Measurements from ENCODE around the gene METAP1D.
"Not testable (repeated sequence)": the region's sequence is repeated elsewhere in the genome, so short reads cannot be mapped to it uniquely, and the experiment has no call there.

Gene METAP1D

DNA sequence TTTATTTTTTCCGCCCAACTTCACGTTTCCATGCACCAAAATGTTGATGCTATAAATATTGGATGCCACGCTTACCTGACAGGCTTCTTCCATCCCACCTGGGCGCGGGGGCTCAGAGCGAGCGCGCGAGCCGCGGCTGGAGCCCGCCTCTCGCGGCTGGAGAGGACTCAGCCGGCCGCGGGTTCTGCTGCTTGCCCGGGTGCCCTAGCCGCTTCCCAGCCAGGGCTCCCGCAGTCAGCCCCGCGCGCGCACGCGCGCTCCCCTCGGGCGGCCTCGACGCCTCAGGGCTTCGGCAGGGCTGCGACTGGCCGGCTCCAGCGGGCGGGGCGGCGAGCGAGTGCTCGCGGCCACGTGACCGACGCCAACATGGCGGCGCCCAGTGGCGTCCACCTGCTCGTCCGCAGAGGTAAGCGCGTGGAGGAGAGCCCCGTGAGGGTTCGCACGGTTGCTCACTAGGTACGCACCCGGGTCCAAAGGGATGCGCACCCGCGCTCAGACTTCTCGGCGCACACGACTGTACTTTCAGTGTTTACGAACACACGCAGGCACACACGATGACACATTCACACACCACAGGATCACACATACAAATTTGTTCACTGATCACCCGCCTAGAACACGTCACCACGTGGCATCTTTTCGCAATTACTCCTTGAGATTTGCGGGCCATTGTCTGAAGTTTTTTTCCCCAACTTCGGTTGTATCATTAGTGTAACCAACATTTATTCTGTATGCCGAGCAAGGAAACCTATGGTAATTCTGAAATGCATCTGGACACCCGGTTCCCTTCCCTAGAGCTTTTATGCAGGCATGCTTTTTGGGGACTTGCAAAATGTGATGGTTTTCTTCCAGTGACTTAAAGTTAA lies at the start of gene METAP1D:
Gene METAP1D (plus strand): TSS at position 350 of the 866 bp plus-strand sequence. CDS start 17 bp downstream, at position 367.
- FAIRE-seq: no peak
- peak; percentile 81 for DNase-seq (ENCODE audit: low spot score)

DNA sequence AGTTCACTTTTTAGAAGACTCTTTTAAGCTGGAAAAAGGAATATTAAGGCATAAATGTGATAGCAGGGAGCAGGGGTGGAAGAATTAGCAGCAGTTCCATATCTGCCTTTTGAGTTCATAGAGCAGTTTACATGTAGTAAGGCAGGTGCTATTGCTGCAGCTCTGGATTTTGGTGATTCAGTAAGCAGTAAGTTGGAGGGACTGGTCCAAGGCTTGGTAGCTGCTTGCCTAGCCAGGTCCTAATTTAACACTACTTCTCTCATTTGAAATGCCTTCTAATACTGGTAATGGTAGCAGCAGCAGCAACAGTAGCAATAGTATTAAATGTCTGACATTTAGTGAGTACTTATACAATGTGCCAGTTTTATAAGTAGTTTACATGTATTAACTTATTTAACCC lies 47.5 kb upstream of the METAP1D start:
- FAIRE-seq (no peak), DNase-seq (ENCODE audit: low spot score) (no peak)

DNA sequence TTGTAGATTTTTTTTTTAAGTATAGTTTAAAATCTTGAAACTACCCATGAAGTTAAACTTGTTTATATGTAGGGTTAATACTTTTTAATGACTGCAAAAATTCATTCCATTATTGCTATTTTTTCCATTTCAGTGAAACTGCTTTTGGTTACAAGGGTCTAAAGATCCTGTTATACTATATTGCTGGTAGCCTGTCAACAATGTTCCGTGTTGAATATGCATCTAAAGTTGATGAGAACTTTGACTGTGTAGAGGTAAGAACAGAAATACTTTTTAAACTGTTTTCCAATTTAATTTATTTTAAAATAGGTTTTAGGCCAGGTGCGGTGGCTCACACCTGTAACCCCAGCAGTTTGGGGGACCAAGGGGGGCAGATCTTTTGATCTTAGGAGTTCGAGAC lies 47.0 kb upstream of the METAP1D start:
- FAIRE-seq: no peak
- DNase-seq (ENCODE audit: low spot score): no peak

DNA sequence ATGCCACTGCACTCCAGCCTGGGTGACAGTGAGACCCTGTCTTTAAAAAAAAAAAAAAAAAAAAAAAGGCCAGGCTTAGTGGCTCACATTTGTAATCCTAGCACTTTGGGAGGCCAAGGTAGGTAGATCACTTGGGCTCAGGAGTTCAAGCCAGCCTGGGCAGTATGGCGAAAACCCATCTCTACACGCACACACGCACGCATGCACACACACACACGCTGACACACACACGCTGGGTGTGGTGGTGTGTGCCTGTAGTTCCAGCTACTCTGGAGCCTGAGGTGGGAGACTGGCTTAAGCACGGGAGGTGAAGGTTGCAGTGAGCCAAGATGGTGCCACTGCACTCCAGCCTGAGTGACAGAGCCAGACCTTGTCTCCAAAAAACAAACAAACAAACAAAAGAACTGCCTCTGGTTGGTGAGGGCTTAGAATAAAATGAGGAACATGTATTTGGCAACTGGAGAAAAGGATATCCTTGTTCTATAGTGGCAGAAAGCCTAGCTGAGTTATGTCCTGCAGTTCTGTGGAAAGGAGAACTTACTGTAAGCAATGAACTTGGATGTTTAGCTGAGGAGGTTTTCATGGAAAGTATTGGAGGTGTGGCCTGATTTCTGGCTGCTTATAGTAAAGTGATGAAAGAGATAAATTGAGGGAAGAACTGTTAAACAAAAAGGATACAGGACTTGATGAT lies 43.5 kb upstream of the METAP1D start:
- DNase-seq (ENCODE audit: low spot score) (no peak), FAIRE-seq (no peak)

DNA sequence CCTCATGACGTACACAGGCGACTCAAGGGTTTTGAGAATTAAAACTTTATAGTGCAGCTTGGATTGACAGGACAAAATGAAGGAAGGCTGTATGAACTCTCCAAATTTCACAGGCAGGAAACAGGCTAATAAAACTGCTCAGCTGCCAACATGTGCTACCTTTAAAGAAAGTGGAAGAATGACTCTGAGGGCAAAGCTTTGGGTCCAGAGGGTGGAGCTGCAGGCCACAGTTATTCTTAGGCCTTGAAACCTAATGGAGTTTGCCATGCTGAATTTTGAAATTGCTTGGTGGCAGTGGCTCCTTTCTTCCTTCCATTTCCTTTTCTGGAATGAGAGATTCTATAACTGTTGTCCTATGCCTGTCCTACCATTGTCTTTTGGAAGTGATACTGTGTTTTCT lies 42.7 kb upstream of the METAP1D start:
- FAIRE-seq (no peak), DNase-seq (ENCODE audit: low spot score) (no peak)

DNA sequence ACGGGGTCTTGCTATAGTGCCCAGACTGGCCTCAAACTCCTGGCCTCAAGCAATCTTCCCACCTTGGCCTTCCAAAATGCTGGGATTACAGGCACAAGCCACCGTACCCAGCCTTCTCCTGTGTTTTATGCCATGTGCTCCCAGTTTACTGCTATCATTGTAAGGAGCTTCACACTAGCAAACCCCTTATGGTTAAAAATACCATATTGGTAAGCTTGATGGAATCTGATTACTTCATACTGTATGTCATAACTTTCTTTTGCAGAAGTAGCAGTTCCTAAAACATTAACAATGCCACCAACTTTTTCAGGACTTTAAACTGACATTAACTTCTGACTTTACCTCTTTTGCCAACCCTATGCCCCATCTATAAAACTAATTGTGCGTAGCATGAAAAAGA lies 41.3 kb upstream of the METAP1D start:
- DNase-seq (ENCODE audit: low spot score): peak; percentile 34
- FAIRE-seq: no peak

DNA sequence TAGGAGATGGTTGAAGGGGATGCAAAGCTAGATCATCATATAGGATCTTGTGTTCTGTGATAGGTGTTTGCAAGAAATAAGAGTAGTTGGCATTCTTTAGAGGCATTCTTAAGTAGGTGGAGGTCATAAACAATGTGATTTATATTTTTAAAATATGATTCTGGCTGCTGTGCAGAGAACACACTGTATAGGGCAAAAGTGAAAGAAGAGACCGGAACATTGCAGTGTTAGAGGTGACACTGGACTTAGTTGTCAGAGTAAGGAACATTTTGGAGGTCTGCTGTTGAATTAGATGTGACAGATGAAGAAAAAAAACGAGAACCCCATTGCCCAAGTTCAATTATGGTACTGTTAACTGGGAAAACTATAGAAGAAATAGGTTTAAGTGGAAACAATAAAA lies 39.8 kb upstream of the METAP1D start:
- DNase-seq (ENCODE audit: low spot score): no peak
- no peak for FAIRE-seq

DNA sequence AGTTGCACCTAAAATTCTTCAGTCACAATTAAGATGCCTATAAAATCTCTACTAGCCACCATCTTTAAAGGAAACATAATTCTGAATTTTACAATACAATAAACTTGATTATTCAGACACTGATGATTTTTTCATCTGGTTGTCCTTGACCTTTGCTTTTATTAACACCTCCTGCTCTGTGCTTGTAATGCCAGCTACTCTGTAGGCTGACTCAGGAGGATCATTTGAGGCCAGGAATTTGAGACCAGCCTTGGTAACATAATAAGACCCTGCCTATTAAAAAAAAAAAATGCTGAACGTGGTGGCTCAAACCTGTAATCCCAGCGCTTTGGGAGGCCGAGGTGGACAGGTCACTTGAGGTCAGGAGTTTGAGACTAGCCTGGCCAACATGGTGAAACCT lies 39.2 kb upstream of the METAP1D start:
- no peak for DNase-seq (ENCODE audit: low spot score)
- no peak for FAIRE-seq

DNA sequence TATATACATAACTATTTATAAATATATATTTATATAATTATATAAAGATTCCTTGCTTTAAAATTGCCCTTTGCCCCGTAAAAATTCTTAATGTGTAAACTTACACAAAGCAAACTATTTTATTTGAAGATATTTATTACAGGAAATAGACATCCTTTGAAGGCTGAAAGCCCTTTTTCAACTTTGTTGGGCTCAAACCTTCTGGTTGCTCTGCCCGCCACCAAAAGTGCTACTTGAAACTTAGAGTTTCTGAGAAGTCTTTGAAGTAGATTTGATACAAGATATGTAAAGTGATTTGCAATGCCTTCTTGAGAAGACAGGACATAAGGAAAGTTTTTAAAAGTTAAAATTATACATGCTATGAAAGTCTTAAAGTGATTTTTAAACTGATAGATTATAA lies 36.6 kb upstream of the METAP1D start:
- DNase-seq (ENCODE audit: low spot score) (no peak), FAIRE-seq (no peak)

DNA sequence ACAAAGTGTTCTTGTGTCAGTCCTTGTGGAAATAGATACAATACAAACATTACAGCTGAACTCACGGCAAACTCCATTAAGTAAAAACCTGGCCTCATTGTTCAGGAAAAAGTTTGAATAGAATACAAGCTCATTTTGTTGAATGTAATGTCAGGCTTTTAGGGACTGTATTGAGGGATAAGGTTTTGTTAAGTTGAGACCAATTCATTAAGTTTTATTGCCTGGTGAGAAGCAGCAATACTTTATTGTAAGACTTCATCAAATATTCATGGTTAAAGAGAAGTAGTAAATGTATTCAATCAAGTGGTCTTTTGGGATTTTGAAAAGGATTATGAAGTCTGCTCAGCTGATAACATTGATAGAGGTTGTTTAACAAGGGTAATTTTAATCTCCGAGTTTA lies 35.4 kb upstream of the METAP1D start:
- no peak for FAIRE-seq
- DNase-seq (ENCODE audit: low spot score): no peak

DNA sequence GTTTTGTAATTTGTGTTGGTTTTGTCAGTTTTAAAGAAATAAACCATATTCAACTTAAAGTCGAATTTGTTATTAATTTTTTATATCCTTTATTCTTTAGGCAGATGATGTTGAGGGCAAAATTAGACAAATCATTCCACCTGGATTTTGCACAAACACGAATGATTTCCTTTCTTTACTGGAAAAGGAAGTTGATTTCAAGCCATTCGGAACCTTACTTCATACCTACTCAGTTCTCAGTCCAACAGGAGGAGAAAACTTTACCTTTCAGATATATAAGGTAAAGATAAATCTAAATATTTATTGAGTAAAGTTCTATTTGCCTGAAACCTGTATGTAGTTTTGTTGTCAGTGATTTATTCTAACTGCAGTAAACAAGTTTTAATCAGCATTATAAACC lies 34.5 kb upstream of the METAP1D start:
- no peak for DNase-seq (ENCODE audit: low spot score)
- FAIRE-seq: no peak

DNA sequence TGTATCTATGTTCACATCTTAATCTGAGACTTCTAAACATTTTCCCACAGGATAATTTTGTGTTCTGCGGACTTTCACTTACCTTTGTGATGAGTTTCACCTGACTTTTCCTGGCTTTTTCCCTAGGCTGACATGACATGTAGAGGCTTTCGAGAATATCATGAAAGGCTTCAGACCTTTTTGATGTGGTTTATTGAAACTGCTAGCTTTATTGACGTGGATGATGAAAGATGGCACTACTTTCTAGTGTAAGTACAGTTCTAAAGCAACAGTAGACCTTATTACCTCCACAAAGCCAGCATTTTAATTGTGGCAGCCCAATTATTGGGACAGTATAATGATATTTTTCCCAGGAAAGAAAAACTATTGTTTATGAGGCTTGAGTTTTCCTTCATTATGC lies 34.1 kb upstream of the METAP1D start:
- FAIRE-seq: no peak

DNA sequence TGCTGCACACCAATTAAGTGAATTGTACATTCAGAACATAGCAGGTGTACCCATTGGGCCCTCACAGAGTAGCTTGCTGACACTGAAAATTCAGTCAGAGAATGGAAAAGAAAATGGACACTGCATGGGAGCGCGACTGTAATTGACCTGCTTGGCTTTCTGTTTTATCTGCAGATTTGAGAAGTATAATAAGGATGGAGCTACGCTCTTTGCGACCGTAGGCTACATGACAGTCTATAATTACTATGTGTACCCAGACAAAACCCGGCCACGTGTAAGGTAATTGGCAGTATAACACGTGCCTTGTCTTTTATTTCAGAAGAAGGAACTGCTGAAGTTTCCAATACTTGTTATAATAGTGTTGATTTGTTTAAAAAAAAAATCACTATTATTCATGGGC lies 33.5 kb upstream of the METAP1D start:
- no peak for DNase-seq (ENCODE audit: low spot score)
- no peak for FAIRE-seq

More for the DNA sequence above, 34.1 kb upstream of the METAP1D start:
- DNase-seq (ENCODE audit: low spot score): no peak

DNA sequence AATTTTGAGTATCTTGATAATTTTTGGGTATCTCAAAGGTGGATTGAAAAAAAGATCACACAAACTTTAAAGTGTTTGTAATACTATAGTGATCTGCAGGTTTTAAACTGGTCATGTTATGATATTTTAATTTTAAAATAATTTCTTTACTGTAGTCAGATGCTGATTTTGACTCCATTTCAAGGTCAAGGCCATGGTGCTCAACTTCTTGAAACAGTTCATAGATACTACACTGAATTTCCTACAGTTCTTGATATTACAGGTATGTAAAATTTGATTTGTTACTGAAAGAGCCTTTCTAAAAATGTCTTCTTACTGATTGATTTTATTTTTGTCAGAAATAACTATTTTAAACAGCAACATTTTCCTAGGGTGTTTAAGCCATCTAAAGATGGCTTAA lies 33.1 kb upstream of the METAP1D start:
- DNase-seq (ENCODE audit: low spot score) (no peak), FAIRE-seq (no peak)

DNA sequence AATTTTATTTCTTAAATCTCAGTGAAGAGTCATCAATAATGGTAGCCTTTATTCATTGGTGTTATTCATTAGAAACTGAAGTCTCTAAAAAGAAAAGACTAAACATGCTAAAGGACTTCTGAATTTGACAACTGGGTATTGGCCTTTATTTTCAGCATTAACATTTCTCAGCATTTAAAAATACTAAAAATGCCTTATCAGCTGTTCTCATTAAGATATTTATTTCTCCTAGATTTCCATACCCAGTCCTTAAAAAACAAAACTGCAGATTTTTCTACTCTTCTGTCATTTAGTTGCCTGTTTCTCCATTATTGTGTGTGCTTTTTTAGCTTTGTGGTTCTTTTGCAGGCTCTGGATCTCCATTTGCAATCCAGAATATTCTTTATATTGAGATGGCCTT lies 31.2 kb upstream of the METAP1D start:
- no peak for FAIRE-seq

DNA sequence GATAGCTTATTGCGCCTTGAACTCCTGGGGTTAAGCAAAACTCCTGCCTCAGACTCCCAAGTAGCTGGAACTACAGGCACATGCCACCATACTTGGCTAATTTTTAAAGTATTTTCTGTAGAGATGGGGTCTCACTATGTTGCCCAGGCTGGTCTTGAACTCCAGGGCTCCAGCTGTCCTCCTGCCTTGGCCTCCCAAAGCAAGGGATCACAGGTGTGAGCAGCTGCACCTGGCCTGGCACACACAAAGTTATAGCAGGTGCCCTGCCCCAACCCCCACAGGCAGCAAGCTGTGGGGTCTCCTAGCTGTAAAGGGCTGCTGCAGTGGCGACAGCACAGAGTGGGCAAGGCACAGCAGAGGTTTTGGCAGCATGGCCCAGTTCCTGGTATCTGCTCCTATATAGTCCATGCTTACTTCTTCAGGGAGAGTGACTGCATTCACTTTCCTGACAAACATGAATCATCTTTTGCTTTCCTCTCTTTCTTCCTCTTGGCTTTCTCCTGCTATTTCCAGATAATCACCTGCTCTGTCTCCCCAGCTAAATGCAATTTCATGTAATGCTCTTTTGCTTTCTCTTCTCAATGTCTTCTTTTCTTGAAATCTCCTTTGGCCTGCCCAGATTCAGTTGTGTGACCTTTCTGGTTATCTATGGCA lies 27.3 kb upstream of the METAP1D start:
- FAIRE-seq (no peak), DNase-seq (ENCODE audit: low spot score) (no peak)

More for the DNA sequence above, 31.2 kb upstream of the METAP1D start:
- no peak for DNase-seq (ENCODE audit: low spot score)

DNA sequence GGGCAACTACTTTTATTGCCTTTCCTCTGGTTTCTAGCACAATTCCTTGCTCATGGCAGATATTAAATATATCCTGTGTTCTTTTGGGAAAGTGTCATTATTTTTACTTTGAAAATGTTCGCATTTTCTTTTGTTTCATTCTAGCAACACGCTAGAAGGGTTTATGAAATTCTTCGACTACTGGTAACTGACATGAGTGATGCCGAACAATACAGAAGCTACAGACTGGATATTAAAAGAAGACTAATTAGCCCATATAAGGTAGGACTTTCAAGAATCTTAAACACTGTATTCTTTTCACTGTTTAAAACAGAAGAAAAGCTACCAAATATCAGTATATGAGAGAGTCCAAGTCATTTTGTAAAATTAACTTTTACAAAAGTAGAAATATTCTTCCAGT lies 20.6 kb upstream of the METAP1D start:
- DNase-seq (ENCODE audit: low spot score) (no peak), FAIRE-seq (no peak)

DNA sequence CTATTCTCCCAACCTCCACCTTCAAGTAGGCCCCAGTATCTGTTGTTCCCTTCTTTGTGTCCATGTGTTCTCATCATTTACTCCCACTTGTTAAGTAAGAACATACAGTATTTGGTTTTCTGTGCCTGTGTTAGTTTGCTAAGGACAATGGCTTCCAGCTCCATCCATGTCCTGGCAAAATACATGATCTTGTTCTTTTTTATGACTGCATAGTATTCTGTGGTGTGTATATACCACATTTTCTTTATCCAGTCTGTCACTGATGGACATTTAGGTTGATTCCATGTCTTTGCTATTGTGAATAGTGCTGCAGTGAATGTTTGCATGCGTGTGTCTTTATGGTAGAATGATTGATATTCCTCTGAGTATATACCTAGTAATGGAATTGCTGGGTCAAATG lies 15.8 kb upstream of the METAP1D start:
- FAIRE-seq; DNase-seq (ENCODE audit: low spot score): not testable (repeated sequence)

DNA sequence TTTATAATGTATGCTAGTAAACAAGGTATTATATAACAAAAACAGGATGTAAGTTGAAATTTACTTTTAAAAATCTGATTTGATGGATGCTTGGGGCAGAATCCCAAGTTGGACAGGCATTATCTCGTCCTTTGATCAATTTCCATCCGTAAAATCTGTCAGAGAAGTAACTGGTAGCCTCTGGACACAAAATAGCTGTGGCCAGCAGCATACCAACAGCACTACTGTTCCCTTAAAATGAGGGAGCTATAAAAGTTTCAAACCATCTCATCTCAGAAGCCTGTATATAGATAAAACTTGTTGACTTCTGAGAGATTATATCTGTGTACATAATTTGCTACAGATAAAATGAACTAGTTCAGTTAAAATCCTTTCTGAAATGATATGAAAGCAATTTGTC lies 14.7 kb upstream of the METAP1D start:
- no peak for DNase-seq (ENCODE audit: low spot score)
- FAIRE-seq: no peak

DNA sequence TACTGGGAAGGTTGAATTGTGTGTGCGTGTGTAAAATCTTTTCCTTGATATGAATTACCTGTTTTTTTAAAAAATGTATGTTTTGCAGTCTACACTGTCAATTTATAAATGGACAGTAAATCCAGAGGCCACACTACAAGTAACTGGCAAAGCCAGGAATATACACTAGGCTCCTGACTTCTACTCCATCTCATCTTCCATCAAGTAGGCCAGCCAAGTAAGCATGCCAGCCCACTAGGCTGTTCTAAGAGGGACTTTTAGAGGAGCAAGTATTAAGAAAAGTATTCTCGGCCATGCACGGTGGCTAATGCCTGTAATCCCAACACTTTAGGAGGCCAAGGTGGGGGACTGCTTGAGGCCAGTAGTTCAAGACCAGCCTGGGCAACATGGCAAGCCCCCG lies 13.0 kb upstream of the METAP1D start:
- DNase-seq (ENCODE audit: low spot score) (no peak), FAIRE-seq (no peak)

DNA sequence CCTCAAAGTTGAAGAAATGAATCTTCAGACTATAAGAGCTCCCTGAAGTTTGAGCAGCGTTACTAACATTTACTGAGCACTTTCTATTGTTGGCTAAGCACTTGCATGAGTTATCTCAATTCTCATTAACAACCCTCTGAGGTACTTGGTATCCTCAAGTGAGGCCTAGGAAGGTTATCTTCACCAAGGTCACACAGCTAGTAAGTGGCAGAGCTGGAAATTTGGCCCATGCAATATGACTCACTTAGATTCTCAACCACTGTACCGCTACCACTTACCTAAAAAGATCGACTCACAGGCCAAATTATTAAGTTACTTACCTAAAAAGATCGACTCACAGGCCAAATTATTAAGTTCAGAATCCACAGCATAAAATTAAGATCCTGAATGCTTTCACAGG lies 8.7 kb upstream of the METAP1D start:
- no peak for DNase-seq (ENCODE audit: low spot score)

DNA sequence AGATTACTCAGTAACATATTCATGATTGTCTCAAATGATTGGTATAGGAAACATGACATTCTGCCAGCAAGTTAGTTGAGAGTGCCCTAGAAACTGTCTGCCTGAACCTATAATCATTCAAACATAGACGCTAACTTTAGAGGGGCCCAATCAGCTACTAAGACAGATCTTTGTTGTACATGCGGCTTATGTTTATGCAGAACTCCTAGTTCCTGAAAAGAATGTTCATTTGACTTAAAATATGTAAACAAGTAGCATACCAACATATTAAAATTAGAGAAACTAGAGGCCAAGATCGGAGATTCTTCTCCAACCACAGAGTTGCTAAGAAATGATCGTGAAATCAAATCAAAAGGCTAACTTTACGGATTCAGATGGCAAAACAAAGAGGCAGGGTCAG lies 4.2 kb upstream of the METAP1D start:
- DNase-seq (ENCODE audit: low spot score): no peak
- FAIRE-seq: no peak

More for the DNA sequence above, 8.7 kb upstream of the METAP1D start:
- no peak for FAIRE-seq
